DND-41 (cell line): ENCODE results near the gene ITGB5.

Source experiments
- EZH2 ChIP-seq: IDR thresholded peaks from 3 replicates; pipeline ENCODE4 v1.6.1; 2012; ENCODE audit warnings: borderline replicate concordance, low read depth, mild to moderate bottlenecking, moderate library complexity, low read length, inconsistent platforms; ENCODE audit not compliant: severe bottlenecking
- TF ChIP-seq, protein P1 (sequence below): IDR thresholded peaks from 2 replicates; pipeline ENCODE4 v1.5.1; 2012; ENCODE audit warnings: borderline replicate concordance, low read length, moderate library complexity, mild to moderate bottlenecking; ENCODE audit not compliant: poor library complexity, severe bottlenecking; ENCODE audit errors: extremely low read depth

DNA sequence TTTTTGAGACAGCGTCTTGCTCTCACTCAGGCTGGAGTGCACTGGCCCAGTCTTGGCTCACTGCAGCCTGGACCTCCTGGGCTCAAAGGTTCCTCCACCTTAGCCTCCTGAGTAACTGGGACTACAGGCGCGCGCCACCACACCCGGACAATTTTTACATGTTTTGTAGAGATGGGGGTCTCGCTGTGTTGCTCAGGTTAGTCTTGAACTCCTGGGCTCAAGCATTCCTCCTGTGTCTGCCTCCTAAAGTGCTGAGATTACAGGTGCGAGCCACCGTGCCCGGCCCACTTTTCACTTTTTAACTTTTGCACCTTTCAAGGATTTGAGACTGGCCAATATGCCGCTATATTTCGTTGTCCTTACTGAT lies 750 bp upstream of the ITGB5 start:
- TF ChIP-seq, protein P1, sequence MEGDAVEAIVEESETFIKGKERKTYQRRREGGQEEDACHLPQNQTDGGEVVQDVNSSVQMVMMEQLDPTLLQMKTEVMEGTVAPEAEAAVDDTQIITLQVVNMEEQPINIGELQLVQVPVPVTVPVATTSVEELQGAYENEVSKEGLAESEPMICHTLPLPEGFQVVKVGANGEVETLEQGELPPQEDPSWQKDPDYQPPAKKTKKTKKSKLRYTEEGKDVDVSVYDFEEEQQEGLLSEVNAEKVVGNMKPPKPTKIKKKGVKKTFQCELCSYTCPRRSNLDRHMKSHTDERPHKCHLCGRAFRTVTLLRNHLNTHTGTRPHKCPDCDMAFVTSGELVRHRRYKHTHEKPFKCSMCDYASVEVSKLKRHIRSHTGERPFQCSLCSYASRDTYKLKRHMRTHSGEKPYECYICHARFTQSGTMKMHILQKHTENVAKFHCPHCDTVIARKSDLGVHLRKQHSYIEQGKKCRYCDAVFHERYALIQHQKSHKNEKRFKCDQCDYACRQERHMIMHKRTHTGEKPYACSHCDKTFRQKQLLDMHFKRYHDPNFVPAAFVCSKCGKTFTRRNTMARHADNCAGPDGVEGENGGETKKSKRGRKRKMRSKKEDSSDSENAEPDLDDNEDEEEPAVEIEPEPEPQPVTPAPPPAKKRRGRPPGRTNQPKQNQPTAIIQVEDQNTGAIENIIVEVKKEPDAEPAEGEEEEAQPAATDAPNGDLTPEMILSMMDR: no peak
- TF ChIP-seq EZH2: no peak
